SK-N-SH treated with all-trans-retinoic acid at 6 μM for 48 hours (cell line): ENCODE measurements around the gene THOC1.

Experiments
- ATAC-seq: fragments of 200-7000 bp; cut with Tn5 transposase; 3 replicates; pipeline ENCODE4 v1.9.1; 2020; ENCODE audit warnings: mild to moderate bottlenecking, moderate library complexity
- ARNTL ChIP-seq: fragments of 450-650 bp; formaldehyde crosslinking; IDR thresholded peaks from 2 replicates; pipeline ENCODE4 v1.5.0; 2020; ENCODE audit warnings: low read depth, mild to moderate bottlenecking, moderate library complexity, borderline replicate concordance
- BACH2 ChIP-seq: fragments of 250-450 bp; sonication (Bioruptor Pico); IDR thresholded peaks from 2 replicates; pipeline ENCODE4 v1.9.0; 2021; ENCODE audit warnings: mild to moderate bottlenecking, borderline replicate concordance
- ESRRG ChIP-seq: fragments of 250-450 bp; sonication (Bioruptor Pico); IDR thresholded peaks from 2 replicates; pipeline ENCODE4 v1.6.1; 2021; ENCODE audit warnings: mild to moderate bottlenecking
- GLIS3 ChIP-seq: fragments of 250-450 bp; sonication (Bioruptor Pico); IDR thresholded peaks from 2 replicates; pipeline ENCODE4 v1.5.0; 2020; ENCODE audit warnings: mild to moderate bottlenecking, moderate library complexity
- ISL1 ChIP-seq: fragments of 250-450 bp; sonication (Bioruptor Pico); IDR thresholded peaks from 2 replicates; pipeline ENCODE4 v2.1.2; 2022; ENCODE audit warnings: mild to moderate bottlenecking, moderate library complexity
- OSR1 ChIP-seq: fragments of 250-450 bp; sonication (Bioruptor Pico); IDR thresholded peaks from 2 replicates; pipeline ENCODE4 v1.8.0; 2022; ENCODE audit warnings: moderate library complexity, mild to moderate bottlenecking, inconsistent platforms
- PPARA ChIP-seq: fragments of 250-450 bp; sonication (Bioruptor Pico); IDR thresholded peaks from 2 replicates; pipeline ENCODE4 v1.5.0; 2020; ENCODE audit warnings: mild to moderate bottlenecking, borderline replicate concordance
- SNAI2 ChIP-seq: fragments of 250-450 bp; sonication (Bioruptor Pico); IDR thresholded peaks from 2 replicates; pipeline ENCODE4 v1.5.0; 2020; ENCODE audit warnings: mild to moderate bottlenecking, moderate library complexity
- TCF4 ChIP-seq: fragments of 250-450 bp; sonication (Bioruptor Pico); IDR thresholded peaks from 2 replicates; pipeline ENCODE4 v1.8.0; 2021; ENCODE audit warnings: mild to moderate bottlenecking, moderate library complexity, borderline replicate concordance
- TOX ChIP-seq: fragments of 250-450 bp; sonication (Bioruptor Pico); IDR thresholded peaks from 2 replicates; pipeline ENCODE4 v1.8.0; 2021; ENCODE audit warnings: mild to moderate bottlenecking, moderate library complexity, borderline replicate concordance
- ZC3H10 ChIP-seq: fragments of 250-450 bp; sonication (Bioruptor Pico); IDR thresholded peaks from 2 replicates; pipeline ENCODE4 v1.5.1; 2021; ENCODE audit warnings: mild to moderate bottlenecking, moderate library complexity
- ZFP3 ChIP-seq: fragments of 250-450 bp; sonication (Bioruptor Pico); IDR thresholded peaks from 2 replicates; pipeline ENCODE4 v1.5.0; 2020; ENCODE audit warnings: mild to moderate bottlenecking, moderate library complexity
- ZNF565 ChIP-seq: fragments of 450-650 bp; formaldehyde crosslinking; conservative IDR thresholded peaks from 2 replicates; pipeline ENCODE4 v1.5.0; 2020; ENCODE audit warnings: low read depth, mild to moderate bottlenecking, moderate library complexity
- ZNF70 ChIP-seq: fragments of 450-650 bp; formaldehyde crosslinking; IDR thresholded peaks from 2 replicates; pipeline ENCODE4 v1.5.0; 2020; ENCODE audit warnings: mild to moderate bottlenecking, moderate library complexity
- ZNF8 ChIP-seq: fragments of 450-650 bp; formaldehyde crosslinking; IDR thresholded peaks from 2 replicates; pipeline ENCODE4 v1.5.0; 2020; ENCODE audit warnings: mild to moderate bottlenecking, moderate library complexity
- TF ChIP-seq, protein P1 (sequence below): fragments of 250-450 bp; sonication (Bioruptor Pico); IDR thresholded peaks from 2 replicates; pipeline ENCODE4 v1.8.0; 2020; ENCODE audit warnings: mild to moderate bottlenecking, moderate library complexity, borderline replicate concordance
- TF ChIP-seq, protein P2 (sequence below): fragments of 250-450 bp; sonication (Bioruptor Pico); IDR thresholded peaks from 2 replicates; pipeline ENCODE4 v1.5.1; 2021; ENCODE audit warnings: mild to moderate bottlenecking, moderate library complexity
- TF ChIP-seq, protein P3 (sequence below): fragments of 250-450 bp; sonication (Bioruptor Pico); IDR thresholded peaks from 2 replicates; pipeline ENCODE4 v1.5.1; 2020; ENCODE audit warnings: low read depth, mild to moderate bottlenecking, moderate library complexity
- TF ChIP-seq, protein P4 (sequence below): fragments of 250-450 bp; sonication (Bioruptor Pico); IDR thresholded peaks from 2 replicates; pipeline ENCODE4 v1.5.0; 2020; ENCODE audit warnings: mild to moderate bottlenecking, moderate library complexity

The THOC1 gene

DNA sequence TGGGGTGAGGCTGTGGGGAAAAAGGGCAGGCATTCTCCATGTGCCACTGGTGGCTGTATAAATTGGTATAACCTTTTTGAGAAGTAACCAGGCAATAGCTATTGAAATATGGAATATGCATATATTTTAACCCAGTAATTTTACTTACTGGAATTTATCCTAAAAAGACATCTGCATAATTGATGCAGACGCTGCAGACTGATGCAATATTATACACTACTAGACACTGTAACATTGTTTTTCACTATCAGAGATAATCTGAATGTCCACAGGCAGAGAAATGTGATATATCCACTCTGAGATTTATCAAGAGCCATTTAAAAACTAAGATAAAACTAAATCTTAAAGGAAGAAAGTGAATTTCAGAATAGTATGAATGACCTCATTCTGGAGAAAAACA lies 14.7 kb downstream of the THOC1 start:
- no peak for ATAC-seq
- TF ChIP-seq, protein P1, sequence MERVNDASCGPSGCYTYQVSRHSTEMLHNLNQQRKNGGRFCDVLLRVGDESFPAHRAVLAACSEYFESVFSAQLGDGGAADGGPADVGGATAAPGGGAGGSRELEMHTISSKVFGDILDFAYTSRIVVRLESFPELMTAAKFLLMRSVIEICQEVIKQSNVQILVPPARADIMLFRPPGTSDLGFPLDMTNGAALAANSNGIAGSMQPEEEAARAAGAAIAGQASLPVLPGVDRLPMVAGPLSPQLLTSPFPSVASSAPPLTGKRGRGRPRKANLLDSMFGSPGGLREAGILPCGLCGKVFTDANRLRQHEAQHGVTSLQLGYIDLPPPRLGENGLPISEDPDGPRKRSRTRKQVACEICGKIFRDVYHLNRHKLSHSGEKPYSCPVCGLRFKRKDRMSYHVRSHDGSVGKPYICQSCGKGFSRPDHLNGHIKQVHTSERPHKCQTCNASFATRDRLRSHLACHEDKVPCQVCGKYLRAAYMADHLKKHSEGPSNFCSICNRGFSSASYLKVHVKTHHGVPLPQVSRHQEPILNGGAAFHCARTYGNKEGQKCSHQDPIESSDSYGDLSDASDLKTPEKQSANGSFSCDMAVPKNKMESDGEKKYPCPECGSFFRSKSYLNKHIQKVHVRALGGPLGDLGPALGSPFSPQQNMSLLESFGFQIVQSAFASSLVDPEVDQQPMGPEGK, result no peak
- no peak for TF ChIP-seq ARNTL (CRISPR knock-in tag)
- no peak for TF ChIP-seq ZC3H10 (CRISPR knock-in tag)
- no peak for TF ChIP-seq ESRRG (CRISPR knock-in tag)
- no peak for TF ChIP-seq TOX (CRISPR knock-in tag)
- TF ChIP-seq, protein P2, sequence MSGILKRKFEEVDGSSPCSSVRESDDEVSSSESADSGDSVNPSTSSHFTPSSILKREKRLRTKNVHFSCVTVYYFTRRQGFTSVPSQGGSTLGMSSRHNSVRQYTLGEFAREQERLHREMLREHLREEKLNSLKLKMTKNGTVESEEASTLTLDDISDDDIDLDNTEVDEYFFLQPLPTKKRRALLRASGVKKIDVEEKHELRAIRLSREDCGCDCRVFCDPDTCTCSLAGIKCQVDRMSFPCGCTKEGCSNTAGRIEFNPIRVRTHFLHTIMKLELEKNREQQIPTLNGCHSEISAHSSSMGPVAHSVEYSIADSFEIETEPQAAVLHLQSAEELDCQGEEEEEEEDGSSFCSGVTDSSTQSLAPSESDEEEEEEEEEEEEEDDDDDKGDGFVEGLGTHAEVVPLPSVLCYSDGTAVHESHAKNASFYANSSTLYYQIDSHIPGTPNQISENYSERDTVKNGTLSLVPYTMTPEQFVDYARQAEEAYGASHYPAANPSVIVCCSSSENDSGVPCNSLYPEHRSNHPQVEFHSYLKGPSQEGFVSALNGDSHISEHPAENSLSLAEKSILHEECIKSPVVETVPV, result no peak
- no peak for TF ChIP-seq GLIS3 (CRISPR knock-in tag)
- TF ChIP-seq, protein P3, sequence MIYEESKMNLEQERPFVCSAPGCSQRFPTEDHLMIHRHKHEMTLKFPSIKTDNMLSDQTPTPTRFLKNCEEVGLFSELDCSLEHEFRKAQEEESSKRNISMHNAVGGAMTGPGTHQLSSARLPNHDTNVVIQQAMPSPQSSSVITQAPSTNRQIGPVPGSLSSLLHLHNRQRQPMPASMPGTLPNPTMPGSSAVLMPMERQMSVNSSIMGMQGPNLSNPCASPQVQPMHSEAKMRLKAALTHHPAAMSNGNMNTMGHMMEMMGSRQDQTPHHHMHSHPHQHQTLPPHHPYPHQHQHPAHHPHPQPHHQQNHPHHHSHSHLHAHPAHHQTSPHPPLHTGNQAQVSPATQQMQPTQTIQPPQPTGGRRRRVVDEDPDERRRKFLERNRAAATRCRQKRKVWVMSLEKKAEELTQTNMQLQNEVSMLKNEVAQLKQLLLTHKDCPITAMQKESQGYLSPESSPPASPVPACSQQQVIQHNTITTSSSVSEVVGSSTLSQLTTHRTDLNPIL, result no peak
- no peak for TF ChIP-seq SNAI2 (CRISPR knock-in tag)
- no peak for TF ChIP-seq ISL1 (CRISPR knock-in tag)
- TF ChIP-seq, protein P4, sequence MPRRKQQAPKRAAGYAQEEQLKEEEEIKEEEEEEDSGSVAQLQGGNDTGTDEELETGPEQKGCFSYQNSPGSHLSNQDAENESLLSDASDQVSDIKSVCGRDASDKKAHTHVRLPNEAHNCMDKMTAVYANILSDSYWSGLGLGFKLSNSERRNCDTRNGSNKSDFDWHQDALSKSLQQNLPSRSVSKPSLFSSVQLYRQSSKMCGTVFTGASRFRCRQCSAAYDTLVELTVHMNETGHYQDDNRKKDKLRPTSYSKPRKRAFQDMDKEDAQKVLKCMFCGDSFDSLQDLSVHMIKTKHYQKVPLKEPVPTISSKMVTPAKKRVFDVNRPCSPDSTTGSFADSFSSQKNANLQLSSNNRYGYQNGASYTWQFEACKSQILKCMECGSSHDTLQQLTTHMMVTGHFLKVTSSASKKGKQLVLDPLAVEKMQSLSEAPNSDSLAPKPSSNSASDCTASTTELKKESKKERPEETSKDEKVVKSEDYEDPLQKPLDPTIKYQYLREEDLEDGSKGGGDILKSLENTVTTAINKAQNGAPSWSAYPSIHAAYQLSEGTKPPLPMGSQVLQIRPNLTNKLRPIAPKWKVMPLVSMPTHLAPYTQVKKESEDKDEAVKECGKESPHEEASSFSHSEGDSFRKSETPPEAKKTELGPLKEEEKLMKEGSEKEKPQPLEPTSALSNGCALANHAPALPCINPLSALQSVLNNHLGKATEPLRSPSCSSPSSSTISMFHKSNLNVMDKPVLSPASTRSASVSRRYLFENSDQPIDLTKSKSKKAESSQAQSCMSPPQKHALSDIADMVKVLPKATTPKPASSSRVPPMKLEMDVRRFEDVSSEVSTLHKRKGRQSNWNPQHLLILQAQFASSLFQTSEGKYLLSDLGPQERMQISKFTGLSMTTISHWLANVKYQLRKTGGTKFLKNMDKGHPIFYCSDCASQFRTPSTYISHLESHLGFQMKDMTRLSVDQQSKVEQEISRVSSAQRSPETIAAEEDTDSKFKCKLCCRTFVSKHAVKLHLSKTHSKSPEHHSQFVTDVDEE (CRISPR knock-in tag), result no peak

DNA sequence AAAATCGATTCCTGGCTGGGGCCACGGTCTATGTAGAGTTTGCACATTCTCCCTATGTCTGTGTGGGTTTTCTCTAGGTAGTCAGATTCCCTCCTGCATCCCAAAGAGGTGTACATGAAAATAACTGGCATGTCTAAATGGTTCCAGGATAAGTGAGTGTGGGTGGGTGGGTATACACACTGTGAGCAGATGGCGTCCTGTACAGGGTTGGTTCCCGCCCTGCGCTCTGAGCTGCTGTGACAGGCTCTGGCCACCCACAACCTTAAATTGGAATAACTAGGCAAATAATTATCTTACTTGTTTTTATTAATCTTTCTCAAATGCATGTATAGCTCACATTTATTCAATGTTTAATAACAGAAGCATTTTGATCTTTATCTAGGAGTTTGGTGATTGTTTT lies 16.3 kb downstream of the THOC1 start:
- no peak for ATAC-seq
- TF ChIP-seq ESRRG (CRISPR knock-in tag) (no peak), ZNF8 (CRISPR knock-in tag) (no peak), ARNTL (CRISPR knock-in tag) (no peak), ZNF70 (CRISPR knock-in tag) (no peak), SNAI2 (CRISPR knock-in tag) (no peak), TCF4 (CRISPR knock-in tag) (no peak), GLIS3 (CRISPR knock-in tag) (no peak), PPARA (CRISPR knock-in tag) (no peak), OSR1 (no peak), ZFP3 (CRISPR knock-in tag) (no peak), ZNF565 (CRISPR knock-in tag) (no peak), BACH2 (CRISPR knock-in tag) (no peak)
- TF ChIP-seq, protein P3, result no peak
- TF ChIP-seq, protein P1, result no peak
- TF ChIP-seq, protein P2, result no peak
- TF ChIP-seq, protein P4 (CRISPR knock-in tag), result no peak
